ENCODE measurements around the gene JPT1.

Gene JPT1

DNA sequence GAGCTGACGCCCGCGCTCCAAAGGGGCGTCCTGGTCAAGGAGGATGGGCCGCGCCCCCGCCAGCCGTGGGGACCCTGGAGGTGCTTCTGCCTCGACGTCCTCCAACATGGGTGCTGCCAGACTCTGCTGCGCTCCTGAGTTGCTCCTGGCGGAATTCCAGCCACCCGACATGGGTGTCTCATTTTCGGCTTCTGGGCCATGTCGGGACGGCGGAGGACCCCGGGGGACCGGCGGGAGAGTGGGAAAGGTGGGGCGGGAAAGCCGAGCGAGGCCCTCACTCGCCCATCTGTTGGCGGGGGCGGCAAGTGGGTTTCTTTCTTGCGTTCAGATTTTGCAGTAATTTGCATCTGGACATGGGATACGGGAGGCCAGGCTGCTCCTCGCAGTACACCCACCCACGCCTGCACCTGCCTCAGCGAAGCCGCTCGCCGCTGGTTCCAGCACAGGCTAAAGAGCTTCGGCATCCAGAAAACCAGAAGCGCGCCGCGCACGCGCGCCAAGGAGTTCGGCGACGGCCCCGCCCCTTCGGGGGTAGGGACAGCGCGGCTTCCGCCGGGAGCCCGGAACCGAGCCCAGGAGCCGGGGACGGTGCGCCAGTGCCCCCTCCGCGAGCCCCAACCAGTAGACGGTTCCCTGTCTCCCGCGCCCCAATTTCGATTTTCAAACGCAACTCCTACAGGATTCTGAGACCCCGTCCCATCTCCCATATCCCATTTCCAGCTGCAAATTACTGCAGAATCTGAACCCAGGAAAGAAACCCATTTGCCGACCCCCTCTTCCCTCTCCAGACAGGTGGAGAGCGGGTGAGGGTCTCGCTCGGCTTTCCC lies 44.7 kb downstream of the JPT1 start, which contains the start of gene ARMC7:
ARMC7 (plus strand) TSS at position 563 of the 827 bp plus-strand sequence. CDS start 320 bp downstream, outside the sequence.
- peak; percentile 76 for DNase-seq (ENCODE audit: low read depth)
- TF ChIP-seq, protein P1, sequence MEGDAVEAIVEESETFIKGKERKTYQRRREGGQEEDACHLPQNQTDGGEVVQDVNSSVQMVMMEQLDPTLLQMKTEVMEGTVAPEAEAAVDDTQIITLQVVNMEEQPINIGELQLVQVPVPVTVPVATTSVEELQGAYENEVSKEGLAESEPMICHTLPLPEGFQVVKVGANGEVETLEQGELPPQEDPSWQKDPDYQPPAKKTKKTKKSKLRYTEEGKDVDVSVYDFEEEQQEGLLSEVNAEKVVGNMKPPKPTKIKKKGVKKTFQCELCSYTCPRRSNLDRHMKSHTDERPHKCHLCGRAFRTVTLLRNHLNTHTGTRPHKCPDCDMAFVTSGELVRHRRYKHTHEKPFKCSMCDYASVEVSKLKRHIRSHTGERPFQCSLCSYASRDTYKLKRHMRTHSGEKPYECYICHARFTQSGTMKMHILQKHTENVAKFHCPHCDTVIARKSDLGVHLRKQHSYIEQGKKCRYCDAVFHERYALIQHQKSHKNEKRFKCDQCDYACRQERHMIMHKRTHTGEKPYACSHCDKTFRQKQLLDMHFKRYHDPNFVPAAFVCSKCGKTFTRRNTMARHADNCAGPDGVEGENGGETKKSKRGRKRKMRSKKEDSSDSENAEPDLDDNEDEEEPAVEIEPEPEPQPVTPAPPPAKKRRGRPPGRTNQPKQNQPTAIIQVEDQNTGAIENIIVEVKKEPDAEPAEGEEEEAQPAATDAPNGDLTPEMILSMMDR (IDR thresholded peaks at IDR 0.05; ENCODE audit: low read depth, low read length, missing control alignments), result no peak
- H3K4me3 ChIP-seq (ENCODE audit: low read depth, low read length), result peak within 1 kb of the TSS; percentile 83

DNA sequence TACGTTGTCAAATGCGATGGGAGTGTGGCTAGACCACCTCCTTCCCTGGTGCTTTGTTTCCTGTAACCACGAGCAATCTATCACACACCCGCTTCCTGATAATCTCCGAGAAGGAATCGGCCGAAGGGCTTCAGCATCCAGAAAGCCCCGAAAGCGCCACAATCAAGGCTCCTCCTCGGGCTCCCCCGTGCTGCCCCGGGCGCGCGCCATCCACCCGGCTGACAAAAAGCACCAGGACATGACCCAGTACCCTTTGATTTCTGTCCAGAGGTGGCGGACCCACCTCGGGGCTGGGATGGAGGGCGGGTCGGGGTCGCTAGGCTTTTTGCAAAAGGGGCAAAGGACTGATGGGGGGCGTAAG lies 45.3 kb downstream of the JPT1 start:
- H3K4me3 ChIP-seq (ENCODE audit: low read depth, low read length), result peak overlapping the region; percentile 83

DNA sequence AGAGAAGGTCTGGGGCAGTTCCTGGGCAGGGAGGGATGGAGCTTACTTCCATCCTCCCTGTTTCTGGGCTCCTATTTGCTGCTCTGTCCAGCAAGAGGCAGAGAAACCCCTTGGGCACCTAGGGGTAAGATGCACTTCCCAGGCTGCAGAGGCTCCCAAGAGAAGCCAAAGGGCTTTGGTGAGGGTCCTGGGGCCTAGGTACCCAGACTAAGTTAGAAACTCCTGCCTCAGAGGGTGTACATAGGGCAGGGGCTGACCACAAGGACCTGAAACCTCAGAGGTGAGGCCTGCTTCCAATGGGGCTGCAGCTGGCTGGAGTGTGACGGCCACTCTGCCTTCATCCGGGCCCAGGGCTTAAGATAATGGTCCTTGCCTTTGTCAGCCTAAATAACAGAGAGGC lies 46.1 kb downstream of the JPT1 start:
- H3K4me3 ChIP-seq (ENCODE audit: low read depth, low read length), result no peak overlapping the region
- no peak for DNase-seq (ENCODE audit: low read depth)
- TF ChIP-seq, protein P1 (IDR thresholded peaks at IDR 0.05; ENCODE audit: low read depth, low read length, missing control alignments), result no peak

More for the DNA sequence above, 45.3 kb downstream of the JPT1 start:
- no peak for DNase-seq (ENCODE audit: low read depth)
- TF ChIP-seq, protein P1 (IDR thresholded peaks at IDR 0.05; ENCODE audit: low read depth, low read length, missing control alignments), result no peak

DNA sequence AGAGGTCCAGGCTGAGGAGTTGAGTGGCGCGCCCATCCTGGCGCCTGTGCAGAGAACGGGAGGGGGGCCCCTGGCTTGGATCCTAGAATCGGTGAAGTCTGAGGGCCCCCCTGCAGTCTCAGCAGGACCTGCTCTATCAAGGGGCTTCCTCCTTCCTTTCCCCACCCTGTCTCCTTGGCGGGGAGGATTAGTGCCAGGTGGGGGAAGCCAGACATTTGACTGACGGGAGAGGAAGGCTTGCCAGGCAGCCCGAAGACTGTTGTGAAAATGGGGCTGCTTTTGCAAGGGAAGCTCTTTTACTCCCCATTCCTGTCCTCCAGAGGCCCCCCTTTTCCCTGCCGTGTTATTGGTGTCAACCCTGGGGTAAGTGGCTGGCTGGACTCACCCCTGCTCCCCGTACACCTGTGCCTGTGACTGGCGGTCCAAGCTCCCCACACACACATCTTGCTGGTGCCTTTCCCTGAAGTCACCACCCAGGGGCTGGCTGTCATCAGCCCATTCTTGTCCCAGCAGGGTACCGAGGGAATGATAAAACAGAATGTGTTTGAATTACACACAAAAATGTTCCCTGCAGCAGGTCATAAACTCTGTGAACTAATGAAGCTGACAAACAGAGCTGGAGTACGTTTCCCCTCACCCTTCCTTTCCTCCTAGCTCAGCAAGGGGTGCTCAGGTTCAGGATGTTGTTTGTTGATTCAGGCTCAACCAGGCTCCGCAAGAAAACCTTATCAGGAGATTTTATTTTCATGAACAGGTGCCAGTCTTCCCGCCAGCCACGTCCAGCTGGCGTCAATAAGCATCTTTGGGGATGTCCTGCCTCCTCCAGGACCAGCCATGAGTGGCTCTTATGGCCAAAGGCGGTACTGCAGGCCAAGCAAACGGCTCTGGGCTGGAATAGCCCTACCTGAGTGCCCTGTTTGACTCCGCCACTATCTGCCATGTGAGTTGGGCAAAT lies 48.9 kb downstream of the JPT1 start:
- no peak overlapping the region for H3K4me3 ChIP-seq (ENCODE audit: low read depth, low read length)
- no peak for DNase-seq (ENCODE audit: low read depth)
- TF ChIP-seq, protein P1 (IDR thresholded peaks at IDR 0.05; ENCODE audit: low read depth, low read length, missing control alignments), result peak; percentile 89

DNA sequence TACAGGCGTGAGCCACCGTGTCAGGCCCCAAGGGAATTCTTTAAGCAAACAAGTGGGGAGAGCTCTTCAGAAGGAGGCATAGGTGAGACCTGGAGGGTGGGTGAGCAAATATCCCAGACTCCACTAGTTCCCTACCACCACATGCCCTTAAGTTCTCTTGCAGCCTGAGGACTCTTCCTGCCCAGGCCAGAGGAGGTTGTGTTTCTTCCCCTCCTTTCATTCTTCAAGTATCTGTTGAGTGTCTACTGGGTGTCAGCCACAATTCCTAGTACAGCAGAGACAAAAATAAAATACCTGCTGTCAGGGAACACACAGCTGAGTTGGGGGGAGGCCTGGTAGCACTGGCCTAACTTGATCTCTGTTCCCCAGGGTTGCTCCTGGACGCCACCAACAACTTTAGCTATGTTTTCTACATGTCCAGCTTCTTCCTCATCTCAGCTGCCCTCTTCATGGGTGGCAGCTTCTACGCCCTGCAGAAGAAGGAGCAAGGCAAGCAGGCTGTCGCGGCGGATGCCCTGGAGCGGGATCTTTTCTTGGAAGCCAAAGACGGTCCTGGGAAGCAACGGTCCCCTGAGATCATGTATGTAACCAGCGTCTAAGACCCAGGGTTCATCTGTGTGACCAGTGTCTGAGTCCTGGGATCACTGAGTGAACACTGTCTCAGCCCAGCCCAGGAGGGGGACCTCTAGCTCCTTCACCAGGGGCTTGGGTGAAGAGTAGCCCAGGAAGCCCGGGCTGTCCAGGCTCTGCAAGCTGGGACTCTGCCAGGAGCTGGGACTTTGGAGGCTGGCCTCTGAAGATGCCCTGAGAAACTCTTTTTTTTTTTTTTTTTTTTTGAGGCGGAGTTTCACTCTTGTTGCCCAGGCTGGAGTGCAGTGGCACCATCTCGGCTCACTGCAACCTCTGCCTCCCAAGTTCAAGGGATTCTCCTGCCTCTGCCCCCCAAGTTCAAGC lies 50.4 kb downstream of the JPT1 start:
- TF ChIP-seq, protein P1 (IDR thresholded peaks at IDR 0.05; ENCODE audit: low read depth, low read length, missing control alignments), result no peak
- no peak for DNase-seq (ENCODE audit: low read depth)
- H3K4me3 ChIP-seq (ENCODE audit: low read depth, low read length), result no peak overlapping the region

DNA sequence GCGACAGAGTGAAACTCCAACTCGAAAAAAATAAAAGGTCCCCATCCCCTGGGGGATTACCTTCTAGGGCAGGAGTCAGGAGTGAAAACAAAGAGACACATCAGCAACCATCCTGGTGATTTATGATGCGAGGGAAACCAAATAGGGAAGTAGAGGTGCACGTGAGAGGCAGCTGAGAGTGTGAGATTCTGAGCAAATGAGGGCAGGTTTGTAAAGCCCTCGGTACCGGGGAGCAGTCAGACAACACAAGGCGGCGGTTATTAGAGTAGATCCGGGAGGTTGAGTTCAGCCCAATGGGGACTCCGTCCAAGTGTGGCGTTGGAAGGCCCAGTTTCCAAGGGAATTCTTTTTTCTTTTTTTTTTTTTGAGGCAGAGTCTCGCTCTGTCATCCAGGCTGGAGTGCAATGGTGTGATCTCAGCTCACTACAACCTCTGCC lies 51.9 kb downstream of the JPT1 start:
- TF ChIP-seq, protein P1 (IDR thresholded peaks at IDR 0.05; ENCODE audit: low read depth, low read length, missing control alignments), result no peak
- DNase-seq (ENCODE audit: low read depth), result no peak
- H3K4me3 ChIP-seq (ENCODE audit: low read depth, low read length), result no peak overlapping the region

Data from GM12864 (cell line).